Loucy (cell line): ENCODE results near the gene LRCH1.

Experiments
- EZH2phosphoT487 ChIP-seq: fragments of 200-600 bp; IDR thresholded peaks from 2 replicates; pipeline ENCODE4 v1.6.1; 2018; ENCODE audit warnings: antibody characterized with exemption, mild to moderate bottlenecking, moderate library complexity, borderline replicate concordance
- TF ChIP-seq, protein P1 (sequence below): fragments of 200-600 bp; sonication (generic); conservative IDR thresholded peaks from 2 replicates; pipeline ENCODE4 v1.5.1; 2014; ENCODE audit warnings: mild to moderate bottlenecking, antibody characterized with exemption, low read length

GRCh38 chr13:46609052-46609451 is 56.1 kb downstream of the LRCH1 start:
- TF ChIP-seq, protein P1, sequence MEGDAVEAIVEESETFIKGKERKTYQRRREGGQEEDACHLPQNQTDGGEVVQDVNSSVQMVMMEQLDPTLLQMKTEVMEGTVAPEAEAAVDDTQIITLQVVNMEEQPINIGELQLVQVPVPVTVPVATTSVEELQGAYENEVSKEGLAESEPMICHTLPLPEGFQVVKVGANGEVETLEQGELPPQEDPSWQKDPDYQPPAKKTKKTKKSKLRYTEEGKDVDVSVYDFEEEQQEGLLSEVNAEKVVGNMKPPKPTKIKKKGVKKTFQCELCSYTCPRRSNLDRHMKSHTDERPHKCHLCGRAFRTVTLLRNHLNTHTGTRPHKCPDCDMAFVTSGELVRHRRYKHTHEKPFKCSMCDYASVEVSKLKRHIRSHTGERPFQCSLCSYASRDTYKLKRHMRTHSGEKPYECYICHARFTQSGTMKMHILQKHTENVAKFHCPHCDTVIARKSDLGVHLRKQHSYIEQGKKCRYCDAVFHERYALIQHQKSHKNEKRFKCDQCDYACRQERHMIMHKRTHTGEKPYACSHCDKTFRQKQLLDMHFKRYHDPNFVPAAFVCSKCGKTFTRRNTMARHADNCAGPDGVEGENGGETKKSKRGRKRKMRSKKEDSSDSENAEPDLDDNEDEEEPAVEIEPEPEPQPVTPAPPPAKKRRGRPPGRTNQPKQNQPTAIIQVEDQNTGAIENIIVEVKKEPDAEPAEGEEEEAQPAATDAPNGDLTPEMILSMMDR: no peak
- TF ChIP-seq EZH2phosphoT487: no peak
